HG02678 (cell line): ENCODE results near the gene CDRT4.

ENCODE experiments used
- ATAC-seq: cut with Tn5 transposase; IDR thresholded peaks from one replicate; pipeline ENCODE4 v1.9.1; 2021; ENCODE audit warnings: mild to moderate bottlenecking, moderate library complexity; ENCODE audit not compliant: unreplicated experiment

Gene CDRT4

GRCh38 chr17:15397620-15398019 is 69.8 kb downstream of the CDRT4 start:
- no peak for ATAC-seq

GRCh38 chr17:15395091-15395490 is 72.3 kb downstream of the CDRT4 start:
- ATAC-seq = no peak

- no peak for ATAC-seq
Observed at GRCh38 chr17:15393414-15393813, 74.0 kb downstream of the CDRT4 start.

GRCh38 chr17:15392326-15392741 is 75.1 kb downstream of the CDRT4 start:
- ATAC-seq = no peak

- no peak for ATAC-seq
Observed at GRCh38 chr17:15388356-15389041, 78.9 kb downstream of the CDRT4 start.

DNA sequence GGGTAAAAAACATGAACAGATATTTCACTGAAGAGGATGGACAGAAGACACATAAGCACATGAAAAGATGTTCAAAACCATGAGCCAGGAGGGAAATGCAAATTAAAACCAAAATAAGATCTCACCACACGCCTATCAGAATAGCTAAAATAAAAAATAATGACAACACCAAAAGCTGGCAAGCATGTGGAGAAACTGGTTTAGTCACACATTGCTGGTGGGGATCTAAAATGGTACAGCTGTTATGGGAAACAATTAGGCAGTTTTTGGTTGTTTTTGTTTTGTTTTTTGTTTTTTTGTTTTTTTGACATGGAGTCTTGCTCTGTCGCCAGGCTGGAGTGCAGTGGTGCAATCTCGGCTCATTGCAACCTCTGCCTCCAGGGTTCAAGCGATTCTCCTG is 81.3 kb downstream of the CDRT4 start:
- no peak for ATAC-seq
